PC-3 (cell line): Measurements from ENCODE around the gene BPIFB1.

Experiments
- CTCF ChIP-seq: fragments of 300-600 bp; sonication (generic); conservative IDR thresholded peaks from 2 replicates; pipeline ENCODE4 v1.5.1; 2017; ENCODE audit warnings: antibody characterized with exemption, low read depth, mild to moderate bottlenecking, low read length
- EZH2 ChIP-seq: fragments of 300-600 bp; sonication (generic); IDR thresholded peaks from one replicate; pipeline ENCODE4 v1.6.1; 2017; ENCODE audit warnings: antibody characterized with exemption, mild to moderate bottlenecking, low read length; ENCODE audit not compliant: unreplicated experiment
- EZH2phosphoT487 ChIP-seq: fragments of 300-600 bp; sonication (generic); IDR thresholded peaks from 2 replicates; pipeline ENCODE4 v1.6.1; 2018; ENCODE audit warnings: mild to moderate bottlenecking, antibody characterized with exemption, low read length, borderline replicate concordance

- TF ChIP-seq CTCF (no peak), EZH2phosphoT487 (no peak), EZH2 (no peak)
Measured at GRCh38 chr20:33318096-33318429, 35.0 kb downstream of the BPIFB1 start.
